COR-L47 (cell line): ENCODE measurements around the gene ANKS1B.

Experiments used
- DNase-seq: peaks from one replicate; lab custom pipeline; 2025; lab: John Stamatoyannopoulos, UW

The ANKS1B gene

DNA sequence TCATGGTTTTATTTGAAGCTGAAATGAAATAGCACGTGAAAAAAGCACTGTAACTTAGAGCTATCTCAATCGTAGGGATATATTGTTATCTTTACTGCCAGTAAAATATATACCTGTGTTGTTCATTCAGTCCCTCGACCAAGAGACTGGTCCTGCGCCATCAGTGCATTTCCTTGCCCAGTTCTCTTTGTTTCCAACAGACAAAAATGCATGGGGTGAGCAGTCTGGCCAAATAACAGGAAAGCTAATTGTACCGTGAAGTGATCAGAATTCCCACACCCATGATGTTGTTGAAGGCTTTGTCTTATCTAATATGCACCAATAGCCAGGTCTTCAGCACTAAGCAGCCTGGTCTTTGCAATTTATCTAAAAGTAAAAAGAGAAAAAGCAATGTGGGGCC lies 814.3 kb downstream of the ANKS1B start:
- no peak for DNase-seq

DNA sequence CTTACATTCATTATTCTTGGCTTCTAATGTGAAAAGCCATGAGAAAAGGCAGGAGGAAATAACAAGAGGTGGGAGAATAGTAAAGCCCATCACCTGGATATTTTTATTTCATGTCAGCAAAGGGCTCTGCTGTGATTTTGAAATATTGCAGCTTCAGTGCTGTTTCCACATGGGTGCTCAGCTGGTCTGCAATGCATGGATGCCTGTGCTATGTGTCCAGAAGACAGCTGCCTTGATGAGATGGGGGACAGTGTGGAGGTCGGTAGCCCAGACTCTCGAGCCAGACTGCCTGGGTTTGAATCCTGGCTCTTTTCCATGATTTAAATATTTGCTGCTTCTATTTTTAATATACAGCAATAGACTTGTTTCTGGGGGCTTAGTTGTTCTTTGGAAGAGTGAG lies 814.7 kb downstream of the ANKS1B start:
- no peak for DNase-seq

DNA sequence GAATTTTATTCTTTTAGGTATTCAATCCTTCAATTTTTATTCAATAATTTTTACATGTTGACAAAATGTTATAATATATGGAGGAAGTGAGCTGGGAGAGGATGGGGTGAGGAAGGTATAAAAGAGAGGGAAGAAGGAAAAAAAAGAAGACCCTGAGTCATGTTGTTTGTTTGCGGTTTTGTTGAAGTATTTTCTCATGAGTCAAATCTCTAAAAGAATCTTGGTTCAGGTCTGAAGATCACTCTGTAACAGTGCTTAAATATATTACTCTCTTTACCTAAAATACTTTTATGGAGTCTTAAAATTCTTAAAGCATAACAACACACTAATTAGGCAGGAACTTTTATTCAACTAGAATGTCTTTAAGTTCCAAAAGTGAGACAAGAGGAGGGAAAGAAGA lies 826.8 kb downstream of the ANKS1B start:
- no peak for DNase-seq

DNA sequence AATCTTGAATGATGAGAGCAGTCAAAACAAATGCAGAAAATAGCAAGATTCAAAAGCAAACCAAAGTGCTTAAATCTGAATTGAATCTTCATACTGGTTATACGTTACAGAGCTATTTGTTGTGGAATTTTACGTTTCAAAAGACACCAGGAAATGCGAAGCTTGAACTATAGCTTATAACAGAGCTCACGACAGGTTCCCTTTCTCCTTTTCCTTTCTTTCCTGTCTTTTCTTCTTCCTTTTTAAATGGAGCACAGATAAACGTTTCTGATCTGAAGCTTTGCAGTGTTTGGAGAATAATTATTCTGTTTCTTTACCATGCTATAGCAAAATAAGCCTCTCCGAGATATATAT lies 829.8 kb downstream of the ANKS1B start:
- no peak for DNase-seq

DNA sequence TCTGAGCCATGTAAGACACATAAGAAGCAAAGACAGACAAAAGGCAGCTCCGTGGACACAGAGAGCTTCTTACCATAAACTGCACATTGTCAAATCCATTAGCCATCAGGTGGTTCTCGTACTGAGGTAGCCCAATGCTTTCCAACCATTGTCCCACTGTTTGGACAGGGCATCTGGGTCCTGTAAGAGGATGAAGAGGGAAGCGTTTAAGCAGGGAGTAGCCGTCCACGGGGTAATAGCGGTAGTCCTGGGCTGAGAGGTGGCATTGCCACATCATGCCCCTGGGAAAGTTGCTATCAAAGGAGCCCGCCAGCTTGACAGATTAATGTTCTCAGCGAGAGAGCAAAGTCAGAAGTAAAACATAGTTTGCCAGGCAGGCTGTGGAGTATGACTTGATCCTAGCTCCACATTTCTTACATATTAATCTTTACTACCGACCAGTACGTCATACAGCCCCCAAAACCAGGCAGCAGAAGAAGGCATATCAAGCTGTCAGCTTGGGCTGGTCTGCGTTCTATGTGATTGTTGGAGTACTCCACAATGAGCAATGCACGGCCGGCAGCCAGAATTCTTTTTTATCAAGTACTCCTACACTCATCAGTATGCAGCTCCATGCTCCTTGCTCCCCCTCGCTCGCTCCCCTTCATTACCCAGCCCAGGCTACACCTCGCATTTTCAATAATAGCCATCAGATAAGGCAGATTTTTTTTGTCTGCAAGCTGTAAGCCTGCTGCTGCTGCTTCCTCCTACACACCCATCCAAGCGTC lies 830.3 kb downstream of the ANKS1B start:
- DNase-seq, result no peak

DNA sequence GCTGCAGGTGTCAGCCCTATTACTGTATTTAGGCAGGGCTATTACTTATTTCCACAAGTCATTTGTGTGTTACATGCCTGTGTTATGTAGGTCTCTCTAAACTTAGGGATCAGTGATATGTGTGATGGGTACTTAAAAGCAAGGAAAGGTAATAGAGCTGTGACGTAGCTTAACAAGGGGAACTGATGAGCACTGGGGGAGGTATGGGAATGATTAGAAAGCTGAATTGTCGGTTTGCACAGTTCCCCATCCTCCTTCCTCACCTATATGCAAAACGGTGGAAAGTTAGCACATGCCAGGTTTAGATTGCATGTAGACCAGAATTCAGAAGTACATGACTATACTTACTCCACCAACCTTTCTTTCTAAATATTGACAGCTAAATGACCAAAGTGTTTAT lies 831.4 kb downstream of the ANKS1B start:
- no peak for DNase-seq

DNA sequence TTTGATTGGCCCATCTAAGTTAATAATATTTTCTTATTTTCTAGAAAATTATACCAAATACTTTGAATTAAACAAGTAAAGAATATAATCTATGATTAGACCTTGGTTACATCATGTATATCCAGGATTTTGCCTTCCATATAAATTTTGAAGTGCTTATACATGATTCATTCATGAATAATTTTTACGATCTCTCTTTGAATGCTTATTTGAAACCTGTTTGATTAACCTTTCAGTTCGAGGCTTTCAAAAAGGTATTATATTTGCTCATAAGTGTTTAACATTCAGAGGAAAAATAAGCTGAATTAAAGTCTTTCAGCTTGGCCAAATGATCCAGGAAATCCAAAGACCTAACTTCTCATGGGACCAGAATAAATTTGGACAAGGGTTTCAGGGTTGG lies 832.4 kb downstream of the ANKS1B start:
- DNase-seq, result no peak

DNA sequence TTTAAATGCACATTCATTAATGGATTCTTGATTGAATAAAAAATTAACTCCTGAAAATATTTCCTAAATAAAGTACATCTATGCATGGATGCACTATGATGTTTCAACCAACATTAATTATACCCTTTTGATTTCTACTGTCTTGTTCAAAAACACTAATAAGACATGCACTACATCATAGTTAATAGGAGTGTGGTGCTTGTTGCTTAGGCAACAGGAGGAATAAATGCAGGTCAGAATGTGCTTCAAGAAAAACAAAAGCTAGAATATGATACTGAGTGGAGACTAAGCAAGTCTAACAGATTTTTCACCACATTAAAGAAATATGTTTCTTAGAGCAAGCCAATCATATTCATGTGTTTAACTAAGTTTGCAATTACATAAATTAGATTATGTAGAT lies 833.0 kb downstream of the ANKS1B start:
- DNase-seq, result no peak

DNA sequence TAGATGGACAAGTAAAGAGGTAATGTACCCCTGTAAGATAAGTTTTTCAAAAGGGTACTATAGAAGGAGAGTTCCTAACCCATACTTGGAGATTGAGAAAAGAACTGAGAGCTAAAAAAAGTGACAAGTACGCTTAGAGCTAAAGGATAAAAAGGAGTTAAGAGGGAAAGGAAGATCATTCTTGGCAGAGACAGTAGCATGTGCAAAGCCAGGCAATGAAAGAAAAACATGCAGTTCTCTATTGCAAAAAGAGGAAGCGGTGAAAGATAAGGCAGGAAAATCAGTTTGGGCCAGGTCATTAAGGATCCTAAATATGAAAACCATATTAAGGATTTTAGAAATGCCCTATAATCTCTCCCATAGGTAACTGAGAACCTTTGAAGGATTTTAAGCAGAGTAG lies 837.6 kb downstream of the ANKS1B start:
- no peak for DNase-seq

DNA sequence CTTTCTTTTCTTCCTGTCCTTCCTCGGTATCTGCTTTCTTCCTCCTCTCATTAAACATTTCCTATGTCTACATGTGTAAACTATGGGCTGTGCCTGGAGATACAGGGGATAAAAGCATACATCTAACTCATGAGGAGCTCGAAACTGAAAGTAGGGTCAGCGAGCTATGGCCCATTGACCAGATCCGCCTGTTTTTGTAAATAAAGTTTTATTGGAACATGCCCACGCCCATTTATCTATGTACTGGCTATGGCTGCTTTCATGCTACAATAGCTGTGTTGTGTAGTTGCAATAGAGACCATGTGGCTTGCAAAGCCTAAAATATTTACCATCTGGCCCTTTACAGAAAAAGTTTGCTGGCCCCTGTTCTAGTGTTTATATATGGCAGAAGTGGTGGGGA lies 838.0 kb downstream of the ANKS1B start:
- no peak for DNase-seq

DNA sequence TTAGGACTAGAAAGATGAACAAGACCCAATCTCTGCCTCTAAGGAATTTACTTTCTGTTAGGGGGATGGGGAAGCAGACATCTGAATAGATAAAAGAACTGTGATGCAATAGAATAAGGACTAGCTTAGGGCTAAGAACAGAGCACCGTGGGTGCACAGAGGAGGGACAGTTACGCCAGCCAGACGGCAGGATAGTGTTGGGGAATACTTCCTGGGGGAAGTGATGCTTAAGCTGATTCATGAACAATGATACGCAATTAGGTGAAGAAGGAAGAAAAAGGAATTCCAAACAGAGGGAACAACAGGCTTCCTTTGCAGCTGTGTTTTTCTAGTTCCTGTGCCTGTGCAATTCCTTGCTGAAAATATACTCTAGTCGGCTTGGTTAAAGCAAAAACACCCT lies 838.6 kb downstream of the ANKS1B start:
- DNase-seq, result no peak

DNA sequence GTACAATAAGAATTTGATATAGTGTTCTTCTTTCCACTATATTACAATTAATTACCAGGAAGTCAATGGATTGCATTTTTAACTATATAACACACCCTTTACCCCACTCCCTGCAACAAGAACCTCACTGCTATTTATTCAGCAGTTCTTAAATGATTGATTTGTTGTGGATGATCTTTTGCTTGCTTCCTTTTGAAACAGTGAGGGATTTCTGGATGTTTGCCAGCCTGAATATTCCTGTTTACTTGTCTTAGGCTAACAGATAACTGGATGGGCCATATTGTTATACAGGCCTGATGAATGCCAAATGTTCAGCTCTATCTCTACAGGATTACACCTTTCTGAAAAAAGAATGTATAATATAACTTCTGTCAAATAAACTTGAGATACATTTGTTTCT lies 842.1 kb downstream of the ANKS1B start:
- peak; percentile 87 for DNase-seq

DNA sequence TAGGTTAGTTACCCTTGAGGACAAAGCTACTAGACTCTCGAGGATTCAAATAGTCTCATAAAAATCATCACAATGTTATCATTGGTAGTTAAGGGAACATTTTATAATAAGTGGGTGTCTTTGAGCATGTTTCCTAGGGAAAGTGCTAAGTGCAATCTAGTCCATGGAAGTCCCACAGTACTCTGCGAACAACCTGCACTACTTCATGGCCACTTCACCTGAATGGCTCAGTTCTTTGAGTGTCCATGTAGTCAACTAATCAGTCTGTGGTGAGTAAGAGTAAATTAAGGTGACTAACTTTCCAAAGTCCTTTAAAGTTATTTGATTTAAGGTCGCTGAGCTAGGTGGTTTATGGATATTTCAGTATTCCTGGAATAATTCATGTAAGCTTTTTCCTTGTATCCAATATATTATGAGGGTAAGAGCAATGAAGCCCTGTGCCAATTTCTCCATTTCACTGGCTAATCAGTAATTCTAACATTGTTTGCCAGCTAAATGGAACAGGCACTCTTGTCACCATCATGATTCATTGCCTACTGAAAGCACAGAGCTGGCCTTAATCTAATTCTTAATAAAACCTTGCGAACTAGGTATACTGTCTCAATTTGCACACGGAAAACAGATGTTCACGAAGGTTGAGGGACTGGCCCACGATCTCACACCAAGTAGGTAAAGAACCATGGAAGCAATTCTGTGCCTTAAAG lies 844.6 kb downstream of the ANKS1B start:
- DNase-seq, result no peak

DNA sequence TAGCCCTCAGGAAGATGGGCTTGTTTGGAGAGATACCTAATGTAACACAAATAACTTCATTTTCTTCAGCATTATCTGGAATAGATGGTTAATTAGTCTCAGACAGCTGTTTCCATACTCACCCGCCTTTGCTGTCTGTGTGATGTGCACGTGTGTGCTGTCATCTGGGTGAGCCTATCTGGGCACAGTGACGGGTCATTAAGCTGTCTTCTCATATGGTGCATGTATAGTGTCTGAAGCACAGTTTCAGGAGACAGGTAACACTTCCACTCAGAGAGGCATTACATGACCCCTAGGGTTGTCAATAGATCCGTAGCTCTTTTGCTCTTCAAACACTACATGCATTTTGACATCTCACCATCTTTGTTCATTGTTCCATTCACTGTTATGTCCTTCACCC lies 846.3 kb downstream of the ANKS1B start:
- no peak for DNase-seq

DNA sequence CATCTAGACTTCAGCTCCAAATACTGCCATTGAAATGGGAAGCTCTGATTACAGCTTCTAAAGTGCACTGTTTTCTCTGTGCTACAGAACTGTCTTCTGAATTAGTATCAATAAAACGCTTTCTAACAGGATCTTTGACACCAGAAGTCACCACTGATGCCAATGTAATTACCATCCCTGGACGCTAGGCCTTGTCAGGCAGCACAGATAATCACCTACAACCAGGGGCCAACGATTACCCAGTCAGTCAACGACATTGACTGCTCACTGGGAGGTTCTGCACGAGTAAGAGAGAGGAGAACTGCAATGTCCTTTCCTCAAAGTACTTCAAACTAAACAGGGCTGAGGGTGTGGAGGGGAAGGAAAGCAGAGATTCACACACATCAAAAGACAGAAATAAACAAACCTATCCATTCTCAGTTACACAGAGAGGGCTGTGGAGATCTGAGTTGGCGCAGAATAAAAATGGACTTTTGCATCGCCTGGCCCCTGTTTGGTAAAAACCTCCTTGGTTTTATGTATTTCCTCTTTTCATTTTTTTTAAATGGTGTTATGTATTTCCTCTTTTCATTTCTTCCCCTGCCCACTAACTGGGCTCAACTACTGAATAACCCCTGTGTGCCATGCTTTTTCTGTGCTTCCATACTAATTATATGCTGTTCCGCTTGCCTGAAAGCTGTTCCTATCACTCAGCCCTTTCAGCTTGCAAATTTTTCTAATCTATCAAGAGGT lies 847.4 kb downstream of the ANKS1B start:
- no peak for DNase-seq

DNA sequence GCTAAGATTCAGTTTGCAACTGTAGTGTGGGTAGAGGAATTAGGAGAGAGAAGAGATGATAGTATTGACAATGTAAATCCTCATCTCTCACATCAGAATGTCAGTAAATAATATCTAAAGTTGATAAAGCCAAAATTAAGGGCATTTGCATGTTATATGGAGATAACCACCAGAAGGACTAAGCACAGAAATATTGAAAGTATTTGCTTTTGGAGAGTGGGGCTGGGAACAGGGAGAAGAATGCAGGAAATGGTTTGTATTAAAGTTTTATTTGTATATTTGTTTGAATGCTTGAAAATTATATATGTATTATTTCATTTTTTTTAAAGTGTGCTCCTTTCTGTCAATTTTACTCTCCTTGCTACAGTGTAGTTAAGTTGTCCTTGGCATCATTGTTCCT lies 848.2 kb downstream of the ANKS1B start:
- no peak for DNase-seq

DNA sequence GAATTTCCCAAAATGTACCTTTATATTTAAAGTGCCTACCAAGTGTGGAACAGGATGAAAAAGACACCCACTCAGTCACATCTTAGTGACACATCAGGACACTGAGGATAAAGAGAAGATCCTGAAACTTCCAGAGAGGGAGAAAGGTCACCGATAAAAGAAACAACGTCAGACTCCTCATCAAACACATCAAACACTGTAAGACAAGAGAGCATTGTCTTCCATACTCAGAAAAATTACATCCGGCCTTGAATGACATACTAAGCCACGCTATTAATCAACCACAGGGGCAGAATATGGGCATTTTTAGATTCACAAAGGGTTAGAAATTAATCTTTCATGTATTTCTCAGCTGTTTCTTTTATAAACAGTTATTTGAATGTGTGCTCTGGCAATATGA lies 849.4 kb downstream of the ANKS1B start:
- DNase-seq, result no peak

DNA sequence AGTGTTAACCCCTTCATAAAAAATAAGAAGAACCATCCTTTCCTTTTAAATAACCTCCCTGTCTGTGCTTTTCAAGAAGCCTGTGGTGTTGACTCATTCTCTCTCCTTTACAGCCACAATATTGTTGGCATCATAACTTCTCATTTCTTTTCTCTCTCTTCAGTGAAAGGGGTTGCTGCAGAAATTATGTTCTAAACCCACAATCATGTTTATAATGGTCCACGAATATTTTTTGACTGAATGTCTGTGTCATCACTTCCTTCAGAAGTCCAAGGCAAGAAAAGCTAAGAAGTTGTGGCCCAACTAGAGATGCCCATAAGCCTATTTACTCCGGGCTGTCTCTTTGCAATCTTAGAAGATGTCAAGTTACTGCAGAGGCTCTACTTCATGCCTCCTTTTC lies 851.3 kb downstream of the ANKS1B start:
- DNase-seq, result no peak

DNA sequence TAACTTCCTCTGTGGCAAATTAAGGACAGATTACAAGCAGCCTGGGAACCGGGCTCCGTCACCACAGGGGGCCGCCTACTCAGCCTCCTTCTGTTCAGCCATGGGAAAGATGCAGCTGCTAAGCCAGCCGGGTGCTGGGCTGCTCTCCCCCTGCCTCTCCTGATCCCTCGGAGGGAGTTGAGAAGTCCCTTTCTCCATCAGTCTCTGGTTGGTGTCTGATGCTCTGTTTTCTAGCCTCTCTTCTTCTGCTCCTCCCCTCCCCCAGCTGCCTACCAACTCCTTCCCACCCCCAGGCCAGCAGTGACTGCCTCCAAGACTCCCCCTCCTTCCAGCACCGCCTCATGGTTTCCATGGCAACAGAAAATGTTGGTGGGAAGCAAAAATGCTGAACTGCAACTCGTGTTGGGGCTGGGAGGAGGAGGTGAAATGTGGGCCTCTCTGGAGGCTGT lies 853.0 kb downstream of the ANKS1B start:
- DNase-seq, result no peak

DNA sequence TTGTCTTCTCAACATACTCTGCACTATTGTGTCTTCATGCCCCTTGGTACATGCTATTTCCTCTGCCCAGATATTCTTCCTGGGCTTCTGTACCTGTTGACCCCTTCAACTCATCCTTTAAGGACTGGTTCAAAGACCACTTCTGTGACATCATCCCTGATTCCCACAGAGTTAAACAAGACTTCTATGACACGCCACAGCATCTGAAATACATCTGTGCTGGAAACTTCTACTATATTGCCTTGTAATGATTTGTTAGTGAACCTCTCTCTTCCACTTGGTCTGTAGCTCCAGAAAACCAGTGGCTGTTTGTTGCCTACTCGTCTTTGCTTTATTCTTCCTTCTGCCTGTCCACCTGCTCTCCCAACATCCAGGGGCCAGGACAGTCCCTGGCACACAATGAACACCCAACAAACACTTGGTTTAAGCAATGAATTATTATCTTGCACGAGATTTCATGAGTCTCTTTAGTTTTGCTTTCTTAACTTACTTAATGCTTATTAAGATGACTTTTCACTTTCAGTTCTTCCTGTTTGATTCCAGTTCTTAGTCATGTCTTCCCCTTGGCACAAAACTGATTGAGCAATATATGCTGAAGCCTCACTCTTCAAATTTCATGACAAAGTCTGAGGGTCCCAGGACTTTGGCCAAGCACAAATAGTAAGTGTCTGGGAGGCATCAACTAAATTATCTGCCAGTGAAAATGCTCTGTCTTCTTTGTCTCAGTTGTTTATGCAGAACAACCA lies 853.8 kb downstream of the ANKS1B start:
- DNase-seq, result no peak

DNA sequence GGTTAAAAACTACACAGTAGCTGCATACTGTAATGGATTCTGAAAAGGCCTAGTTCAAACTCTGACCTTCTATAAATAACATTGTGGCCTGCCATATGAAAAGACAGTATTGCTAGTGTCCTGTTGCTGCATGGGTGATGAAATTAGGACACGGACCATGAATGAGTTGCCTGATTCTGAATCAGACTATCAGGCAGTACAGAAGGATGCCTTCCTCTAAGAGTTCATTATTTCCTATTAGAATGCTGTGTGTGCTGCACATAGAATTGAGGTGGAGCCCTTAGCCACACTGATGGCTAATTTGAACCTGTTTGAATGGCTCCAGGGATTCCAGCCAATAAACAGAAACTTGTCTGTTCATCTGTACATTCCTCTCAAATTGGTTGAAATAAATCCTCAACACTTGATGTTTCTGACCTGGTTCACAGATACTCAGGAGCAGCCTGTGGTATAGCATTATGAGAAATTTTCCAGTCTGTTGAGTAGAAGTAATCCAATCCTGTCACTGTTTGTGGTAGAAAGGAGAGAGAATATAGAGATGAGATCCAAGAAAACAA lies 856.4 kb downstream of the ANKS1B start:
- DNase-seq, result no peak

DNA sequence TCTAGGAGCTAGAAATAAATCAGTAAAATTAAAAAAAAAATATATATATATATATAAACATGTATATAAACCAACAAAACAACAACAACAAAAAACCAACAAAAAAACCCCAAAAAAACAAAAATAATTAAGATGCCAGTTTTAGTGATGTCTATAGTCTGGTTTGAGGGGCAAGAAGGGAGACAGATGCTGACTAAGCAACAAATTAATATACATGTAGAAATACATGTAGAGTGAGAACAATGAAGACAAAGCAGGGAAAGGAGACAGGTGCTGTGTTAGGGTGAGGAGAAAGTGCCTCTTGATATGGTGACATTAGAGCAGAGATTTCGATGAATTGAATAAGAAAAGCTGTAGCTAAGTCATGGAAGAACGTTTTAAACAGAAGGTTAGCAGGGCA lies 861.8 kb downstream of the ANKS1B start:
- no peak for DNase-seq
